ENCODE data around the gene LIFR. TPM values are rescaled to one million over a fixed set of nuclear protein-coding genes. Genes with fewer than 3 reads are reported as not detected.

The LIFR gene
- total RNA-seq, 1 donor from 2014 or later, result 58.0 TPM

GRCh38 chr5:38554403-38554802, 2.0 kb downstream of the LIFR start:
- H3K4me1 Mint-ChIP-seq, result peaks cover 52% of the 10 kb centered on the region
- no peak for DNase-seq (ENCODE audit: low spot score in 2 of 2, unreplicated experiment in 2 of 2)
- H3K27me3 Mint-ChIP-seq (ENCODE audit: low read depth), result peaks cover 1% of the 10 kb centered on the region
- H3K4me3 Mint-ChIP-seq, result peak overlapping the region; percentile 82
- no peak for TF ChIP-seq CTCF (IDR thresholded peaks at IDR 0.05; ENCODE audit: unreplicated experiment)
- H3K9me3 Mint-ChIP-seq, result no peaks in the 10 kb centered on the region
- no peak overlapping the region for H3K27ac Mint-ChIP-seq
- no peaks in the 10 kb centered on the region for H3K36me3 Mint-ChIP-seq

GRCh38 chr5:38553001-38553521, 3.4 kb downstream of the LIFR start:
- H3K4me3 Mint-ChIP-seq, result no peak overlapping the region
- peaks cover 54% of the 10 kb centered on the region for H3K4me1 Mint-ChIP-seq
- DNase-seq (ENCODE audit: low spot score in 2 of 2, unreplicated experiment in 2 of 2), result no peak
- no peak overlapping the region for H3K27ac Mint-ChIP-seq
- no peaks in the 10 kb centered on the region for H3K36me3 Mint-ChIP-seq
- no peaks in the 10 kb centered on the region for H3K9me3 Mint-ChIP-seq
- peaks cover 1% of the 10 kb centered on the region for H3K27me3 Mint-ChIP-seq (ENCODE audit: low read depth)
- TF ChIP-seq CTCF (IDR thresholded peaks at IDR 0.05; ENCODE audit: unreplicated experiment), result no peak

GRCh38 chr5:38551030-38552017, 5.1 kb downstream of the LIFR start:
- peak; percentile 61 for TF ChIP-seq CTCF (IDR thresholded peaks at IDR 0.05; ENCODE audit: unreplicated experiment)
- Mint-ChIP-seq H3K27me3 (ENCODE audit: low read depth) (peaks cover 1% of the 10 kb centered on the region), H3K9me3 (no peaks in the 10 kb centered on the region), H3K36me3 (no peaks in the 10 kb centered on the region), H3K4me3 (no peak overlapping the region), H3K4me1 (peaks cover 49% of the 10 kb centered on the region), H3K27ac (no peak overlapping the region)
- DNase-seq (ENCODE audit: low spot score in 2 of 2, unreplicated experiment in 2 of 2), result no peak

- H3K4me3 Mint-ChIP-seq, result no peak overlapping the region
- H3K27me3 Mint-ChIP-seq (ENCODE audit: low read depth), result no peaks in the 10 kb centered on the region
- H3K4me1 Mint-ChIP-seq, result peaks cover 28% of the 10 kb centered on the region
- H3K27ac Mint-ChIP-seq, result no peak overlapping the region
- TF ChIP-seq CTCF (IDR thresholded peaks at IDR 0.05; ENCODE audit: unreplicated experiment), result no peak
- no peaks in the 10 kb centered on the region for H3K36me3 Mint-ChIP-seq
- DNase-seq (ENCODE audit: low spot score in 2 of 2, unreplicated experiment in 2 of 2), result no peak
- no peaks in the 10 kb centered on the region for H3K9me3 Mint-ChIP-seq
These were observed 8.2 kb downstream of the LIFR start for GRCh38 chr5:38548064-38548759.

- Mint-ChIP-seq H3K27ac (no peak overlapping the region), H3K4me1 (peaks cover 18% of the 10 kb centered on the region), H3K9me3 (no peaks in the 10 kb centered on the region), H3K4me3 (no peak overlapping the region), H3K27me3 (ENCODE audit: low read depth) (no peaks in the 10 kb centered on the region), H3K36me3 (no peaks in the 10 kb centered on the region)
- TF ChIP-seq CTCF (IDR thresholded peaks at IDR 0.05; ENCODE audit: unreplicated experiment), result no peak
- no peak for DNase-seq (ENCODE audit: low spot score in 2 of 2, unreplicated experiment in 2 of 2)
These were observed 9.2 kb downstream of the LIFR start for GRCh38 chr5:38547257-38547656.
